ENCODE results near the gene TNPO2.
A peak's percentile ranks its signal among the peaks of the same experiment; 100 is the strongest.
"Not testable (repeated sequence)": the region's sequence is repeated elsewhere in the genome, so short reads cannot be mapped to it uniquely, and the experiment has no call there.

TNPO2 gene

GRCh38 chr19:12737835-12738351 is 14.2 kb upstream of the TNPO2 start:
- no peak for DNase-seq (ENCODE audit: insufficient read length, low spot score)
- FAIRE-seq, result no peak

- DNase-seq (ENCODE audit: insufficient read length, low spot score) (peak; percentile 99), FAIRE-seq (peak; percentile 94)
These were observed 13.5 kb upstream of the TNPO2 start, which contains the start of gene GET3 for GRCh38 chr19:12736995-12737834. Gene GET3, plus strand, starts transcription at chr19:12737497. Its CDS starts 9 bp downstream, at chr19:12737506.

DNA sequence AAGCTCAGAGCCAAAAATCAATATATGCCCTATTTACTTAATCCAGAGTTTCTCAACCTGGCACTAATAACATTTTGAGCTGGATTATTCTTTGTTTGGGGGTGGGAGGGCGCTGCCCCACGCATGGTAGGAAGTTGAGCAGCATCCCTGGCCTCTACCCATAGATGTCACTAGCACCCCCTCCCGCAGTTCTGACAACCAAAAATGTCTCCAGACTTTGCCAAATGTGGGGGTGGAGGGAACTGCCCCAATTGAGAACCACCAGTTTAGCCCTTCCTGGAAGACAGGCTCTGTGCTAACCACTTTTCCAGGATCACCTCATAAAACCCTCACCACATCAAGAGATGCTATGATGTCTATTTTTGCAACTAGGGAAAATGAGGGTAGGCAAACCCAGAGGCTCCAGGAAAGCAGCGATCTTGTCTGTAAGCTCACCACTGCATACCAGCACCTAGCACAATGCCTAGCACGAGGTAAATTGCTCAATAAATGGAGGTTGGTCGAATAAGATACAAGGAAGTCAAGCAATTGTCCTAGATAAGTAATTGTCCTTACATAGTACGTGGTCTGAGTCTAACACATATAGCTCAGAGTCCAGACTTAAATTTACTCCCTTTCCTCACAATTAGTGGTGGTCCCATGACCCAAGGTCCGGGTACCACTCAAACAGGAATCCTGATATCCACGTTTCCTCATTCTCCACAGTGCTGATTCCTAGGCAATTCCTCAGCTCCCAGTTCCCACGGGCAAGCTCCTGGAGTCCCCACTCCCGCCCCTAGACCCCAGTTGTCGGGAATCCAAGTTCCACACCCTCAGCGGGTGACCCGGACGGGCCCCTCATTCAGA is 9.9 kb upstream of the TNPO2 start:
- DNase-seq (ENCODE audit: insufficient read length, low spot score), result no peak
- no peak for FAIRE-seq

GRCh38 chr19:12731337-12731736 is 7.6 kb upstream of the TNPO2 start:
- DNase-seq (ENCODE audit: insufficient read length, low spot score) (no peak), FAIRE-seq (no peak)

DNA sequence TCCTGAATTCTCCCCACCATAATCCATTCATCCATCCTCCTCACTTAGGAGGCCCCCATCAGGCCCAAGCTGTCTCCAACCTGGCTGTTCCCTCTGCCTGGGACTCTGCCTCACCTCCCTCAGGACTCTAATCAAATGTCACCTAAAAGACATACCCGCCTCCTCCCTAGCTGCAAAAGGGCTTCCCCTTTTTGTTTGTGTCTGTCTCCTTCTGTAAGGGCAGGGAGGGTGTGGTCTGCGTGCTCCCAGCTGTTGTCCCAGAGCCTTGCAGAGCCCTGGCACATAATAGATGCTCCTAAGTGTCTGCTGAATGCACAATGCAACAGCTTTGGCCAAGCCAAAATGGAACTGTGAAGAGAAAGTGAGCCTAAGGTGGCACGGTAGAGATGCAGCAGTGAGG is 6.3 kb upstream of the TNPO2 start:
- DNase-seq (ENCODE audit: insufficient read length, low spot score) (no peak), FAIRE-seq (no peak)

- FAIRE-seq (no peak), DNase-seq (ENCODE audit: insufficient read length, low spot score) (no peak)
These were observed 4.2 kb upstream of the TNPO2 start for GRCh38 chr19:12727745-12728433.

DNA sequence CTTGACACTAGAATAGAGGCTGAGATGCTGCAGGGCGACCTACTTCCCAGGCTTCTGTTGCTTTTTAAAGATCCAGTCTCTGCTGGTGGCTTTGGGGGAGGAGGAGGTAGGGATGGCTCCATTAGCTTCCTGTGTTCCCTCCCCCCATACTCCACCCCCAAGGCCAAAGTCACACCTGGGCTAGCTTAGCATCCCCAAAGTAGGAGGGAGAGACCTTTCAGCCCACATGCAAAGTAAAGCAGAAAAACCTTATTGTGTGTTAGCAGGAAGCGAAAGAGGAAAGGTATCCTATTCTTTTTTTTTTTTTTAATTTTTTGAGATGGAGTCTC is 3.2 kb upstream of the TNPO2 start:
- DNase-seq (ENCODE audit: insufficient read length, low spot score) (no peak), FAIRE-seq (no peak)

GRCh38 chr19:12725612-12726011 is 1.9 kb upstream of the TNPO2 start:
- FAIRE-seq; DNase-seq (ENCODE audit: insufficient read length, low spot score): not testable (repeated sequence)

GRCh38 chr19:12723381-12723640 is 421 bp downstream of the TNPO2 start:
- no peak for DNase-seq (ENCODE audit: insufficient read length, low spot score)
- no peak for FAIRE-seq

DNA sequence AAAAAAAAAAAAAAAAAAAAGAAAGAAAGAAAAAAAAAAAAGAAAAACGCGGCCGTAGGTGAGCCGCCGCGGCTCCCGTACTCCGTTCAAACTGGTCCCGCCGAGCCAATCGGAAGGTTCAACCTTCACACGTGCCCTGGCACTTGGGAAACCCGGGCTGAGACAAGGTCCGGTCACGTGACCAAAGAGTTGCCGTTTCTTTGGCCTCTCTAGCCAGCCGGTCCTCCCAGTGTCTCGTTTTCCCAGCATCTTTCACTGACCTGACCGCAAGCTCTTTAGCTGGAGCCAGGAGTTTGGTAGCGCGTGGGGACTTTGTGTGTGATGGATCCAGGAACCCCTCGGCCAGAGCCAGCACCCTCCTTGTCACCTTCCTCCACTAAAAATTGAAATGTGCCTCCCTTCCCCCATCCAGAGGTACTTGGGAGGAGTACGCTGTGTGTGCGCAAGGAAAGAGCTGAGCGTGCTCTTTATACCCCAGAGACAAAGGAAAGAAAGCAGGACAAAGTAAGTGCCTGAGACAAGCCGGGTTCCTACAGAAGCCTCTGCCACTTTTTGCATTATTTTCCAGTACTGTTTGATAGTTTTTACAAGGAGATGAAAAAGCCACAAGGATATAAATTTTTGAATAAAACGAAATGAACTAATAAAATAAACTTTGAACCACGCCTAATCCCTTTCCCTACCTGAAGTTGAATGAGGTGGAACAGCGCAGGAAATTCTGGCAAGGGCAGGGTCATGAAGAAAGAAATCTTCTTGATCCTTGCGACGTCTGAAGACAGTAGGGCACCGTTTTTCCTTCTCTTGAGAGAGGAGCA is 959 bp downstream of the TNPO2 start:
- DNase-seq (ENCODE audit: insufficient read length, low spot score) (peak; percentile 99), FAIRE-seq (peak; percentile 63)

DNA sequence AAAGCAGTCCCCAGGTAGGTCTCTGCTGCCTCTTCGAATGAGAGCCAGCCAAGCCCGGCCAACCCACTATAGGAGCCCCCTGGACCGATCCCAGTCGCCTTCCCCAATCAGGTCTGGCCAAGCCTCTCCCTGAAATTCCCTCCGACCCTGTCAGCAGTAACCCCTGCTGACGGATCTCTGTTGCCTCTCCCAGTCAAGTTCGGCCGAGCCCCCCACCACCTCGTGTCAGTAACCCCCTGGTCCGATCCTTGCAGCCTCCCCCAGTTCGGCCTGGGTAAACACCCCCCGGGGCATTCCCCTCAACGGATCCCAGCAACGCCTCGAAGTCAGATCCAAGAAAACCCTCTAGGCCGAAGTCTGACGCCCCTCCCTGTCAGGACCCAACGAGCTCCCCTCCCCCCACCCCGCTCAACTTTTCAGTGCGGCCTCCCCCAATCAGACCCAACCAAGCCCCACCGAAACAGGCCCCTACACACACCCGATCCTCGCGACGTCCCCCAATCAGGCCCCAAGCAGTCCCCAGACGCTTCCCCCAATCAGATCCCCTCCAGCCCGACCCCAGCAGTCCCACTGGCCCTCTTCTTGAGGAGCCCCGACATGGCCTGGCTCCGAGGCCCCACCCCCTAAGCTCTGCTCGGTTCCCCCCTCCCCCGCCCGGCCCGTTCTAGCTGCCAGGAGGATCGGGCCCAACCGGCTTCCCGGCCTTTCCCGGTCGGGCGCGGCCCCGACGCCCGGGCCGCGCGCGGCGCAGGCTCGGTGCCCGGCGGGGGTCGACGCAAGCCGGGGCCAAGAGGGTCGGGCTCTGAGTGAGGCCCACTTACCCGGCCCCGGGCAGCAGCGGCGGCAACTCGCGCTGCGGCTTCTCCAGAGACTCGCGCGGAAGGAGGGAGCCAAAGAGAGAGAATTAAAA is 1.8 kb downstream of the TNPO2 start:
- FAIRE-seq, result no peak
- peak; percentile 77 for DNase-seq (ENCODE audit: insufficient read length, low spot score)

GRCh38 chr19:12720851-12721655 is 2.7 kb downstream of the TNPO2 start:
- DNase-seq (ENCODE audit: insufficient read length, low spot score), result no peak
- no peak for FAIRE-seq

DNA sequence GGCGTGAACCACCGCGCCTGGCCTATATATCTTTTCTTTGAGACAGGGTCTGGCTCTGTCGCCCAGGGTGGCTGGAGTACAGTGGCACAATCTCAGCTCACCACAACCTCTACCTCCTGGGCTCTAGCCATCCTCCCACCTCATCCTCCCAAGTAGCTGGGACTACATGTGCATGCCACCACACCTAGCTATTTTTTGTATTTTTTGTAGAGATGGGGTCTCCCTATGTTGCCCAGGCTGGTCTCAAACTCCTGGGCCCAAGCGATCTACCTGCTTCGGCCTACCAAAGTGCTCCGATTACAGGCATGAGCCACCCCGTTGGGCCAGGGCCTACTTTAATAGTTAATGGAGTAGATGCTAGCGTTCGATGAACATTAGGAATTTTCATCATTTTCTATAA is 3.4 kb downstream of the TNPO2 start:
- FAIRE-seq, result no peak

DNA sequence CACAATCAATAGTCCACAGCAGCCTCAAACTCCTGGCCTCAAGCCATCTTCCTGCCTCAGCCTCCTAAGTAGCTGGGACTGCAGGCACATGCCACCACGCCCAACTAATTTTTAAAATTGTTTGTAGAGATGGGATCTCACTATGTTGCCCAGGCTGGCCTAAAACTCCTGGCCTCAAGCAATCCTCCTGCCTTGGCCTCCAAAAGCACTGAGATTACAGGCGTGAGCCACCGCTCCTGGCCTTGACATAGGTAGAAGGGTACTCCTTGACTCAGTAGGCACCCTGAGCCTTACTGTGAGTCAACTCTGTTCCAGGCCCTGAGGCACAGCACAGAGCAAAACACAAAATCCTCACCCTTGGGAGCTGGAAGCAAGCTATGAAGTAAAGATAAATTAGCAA is 7.8 kb downstream of the TNPO2 start:
- no peak for FAIRE-seq
- no peak for DNase-seq (ENCODE audit: insufficient read length, low spot score)

More for the DNA sequence above, 3.4 kb downstream of the TNPO2 start:
- no peak for DNase-seq (ENCODE audit: insufficient read length, low spot score)

DNA sequence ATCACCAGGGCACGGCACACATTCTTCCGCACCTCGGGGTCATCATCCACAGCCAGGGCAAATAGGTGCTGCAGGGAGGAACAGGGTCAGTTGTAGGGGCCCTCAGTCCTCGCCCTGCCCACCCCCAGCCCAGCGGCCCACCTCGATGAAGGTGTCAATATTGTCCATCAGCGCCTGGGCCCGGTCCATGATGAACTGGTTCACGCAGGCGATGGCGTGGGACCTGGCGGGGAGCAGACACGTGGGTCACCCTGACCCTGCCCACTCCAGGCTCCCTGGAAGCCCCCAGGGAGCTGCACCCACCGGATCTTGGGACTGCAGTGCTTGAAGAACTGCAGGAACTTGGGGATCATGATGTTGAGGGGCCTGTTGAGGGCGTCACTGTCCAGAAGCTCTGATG is 8.6 kb downstream of the TNPO2 start:
- no peak for DNase-seq (ENCODE audit: insufficient read length, low spot score)
- no peak for FAIRE-seq

GRCh38 chr19:12713304-12713703 is 10.4 kb downstream of the TNPO2 start:
- DNase-seq (ENCODE audit: insufficient read length, low spot score); FAIRE-seq: not testable (repeated sequence)

- FAIRE-seq; DNase-seq (ENCODE audit: insufficient read length, low spot score): not testable (repeated sequence)
These were observed 11.7 kb downstream of the TNPO2 start for GRCh38 chr19:12712077-12712476.

DNA sequence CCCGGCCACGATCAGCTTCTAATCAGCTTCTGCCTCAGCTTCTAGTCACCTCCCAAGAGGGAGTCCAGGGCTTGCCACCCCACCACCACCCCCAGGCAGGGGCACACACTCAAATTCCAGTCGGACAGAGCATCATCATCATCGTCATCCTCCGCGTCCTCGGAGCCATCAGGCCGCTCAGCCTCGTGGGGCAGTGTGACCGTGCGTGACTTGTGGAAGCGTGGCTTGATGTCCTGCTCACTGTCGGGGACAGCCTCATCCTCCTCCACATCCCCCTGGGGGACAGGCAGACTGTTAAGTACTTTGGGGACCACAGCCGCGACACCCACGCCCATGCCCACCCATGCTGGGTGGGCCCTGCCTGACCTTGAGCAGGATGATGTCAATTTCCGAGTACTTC is 12.5 kb downstream of the TNPO2 start:
- FAIRE-seq, result peak; percentile 65
- DNase-seq (ENCODE audit: insufficient read length, low spot score), result no peak

- FAIRE-seq (no peak), DNase-seq (ENCODE audit: insufficient read length, low spot score) (no peak)
These were observed 15.1 kb downstream of the TNPO2 start for GRCh38 chr19:12708641-12709040.

All from HTR-8/SVneo (cell line).